ENCODE data around the gene WBP1.
"Not testable (repeated sequence)": the region's sequence is repeated elsewhere in the genome, so short reads cannot be mapped to it uniquely, and the experiment has no call there.

Gene WBP1

GRCh38 chr2:74457549-74458131 is 598 bp upstream of the WBP1 start:
- peak overlapping the region; percentile 64 to 69 for H3K4me3 ChIP-seq (replicated peaks in 1 of 2; ENCODE audit: low read depth in 2 of 2, low read length in 2 of 2)
- TF ChIP-seq CTCF (IDR thresholded peaks at IDR 0.05; ENCODE audit: low read depth, low read length) = no peak
- DNase-seq (ENCODE audit: low read depth in 2 of 2) = no peak

DNA sequence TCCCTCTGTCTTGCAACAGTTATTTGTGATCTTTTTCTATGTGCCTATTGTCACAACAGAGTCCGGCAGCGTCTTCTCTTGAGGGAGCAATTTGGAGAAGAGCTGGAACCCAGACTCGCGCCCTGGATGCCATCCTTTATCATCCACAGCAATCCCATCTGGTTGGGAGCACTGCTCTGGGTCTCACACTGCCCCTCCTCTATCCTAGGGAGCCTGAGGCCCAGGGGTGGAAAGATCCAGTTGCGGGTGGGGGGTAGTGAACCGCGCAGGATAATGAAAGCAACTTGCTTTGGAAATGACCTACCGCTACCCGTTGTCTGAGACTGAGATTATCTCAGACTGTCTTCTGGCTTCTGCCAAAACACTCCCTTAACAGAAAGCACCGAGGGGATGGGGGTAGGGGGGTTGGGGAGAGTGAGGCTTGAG is 713 bp downstream of the WBP1 start:
- DNase-seq (ENCODE audit: low read depth in 2 of 2) = peak; percentile 14 to 16
- no peak for TF ChIP-seq CTCF (IDR thresholded peaks at IDR 0.05; ENCODE audit: low read depth, low read length)
- H3K4me3 ChIP-seq (replicated peaks in 1 of 2; ENCODE audit: low read depth in 2 of 2, low read length in 2 of 2) = peak overlapping the region; percentile 86 to 90

DNA sequence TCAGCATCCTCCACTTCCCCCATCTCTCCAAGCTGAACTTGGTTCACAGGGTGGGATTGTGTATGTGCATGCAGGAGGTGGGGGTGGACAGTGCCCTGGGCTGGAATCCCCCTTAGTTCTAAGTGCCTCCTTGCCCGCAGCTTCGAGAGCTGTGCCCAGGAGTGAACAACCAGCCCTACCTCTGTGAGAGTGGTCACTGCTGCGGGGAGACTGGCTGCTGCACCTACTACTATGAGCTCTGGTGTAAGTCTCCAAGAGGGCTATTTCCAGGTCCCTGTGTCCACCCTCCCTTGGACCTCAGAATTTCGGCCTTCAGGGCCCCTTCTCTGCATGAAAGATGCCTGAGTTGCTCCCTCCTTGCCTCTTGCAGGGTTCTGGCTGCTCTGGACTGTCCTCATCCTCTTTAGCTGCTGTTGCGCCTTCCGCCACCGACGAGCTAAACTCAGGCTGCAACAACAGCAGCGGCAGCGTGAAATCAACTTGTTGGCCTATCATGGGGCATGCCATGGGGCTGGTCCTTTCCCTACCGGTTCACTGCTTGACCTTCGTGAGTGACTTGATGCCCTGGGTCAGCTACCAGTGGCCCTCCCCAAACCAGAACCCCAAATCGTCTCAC is 1.4 kb downstream of the WBP1 start:
- peak overlapping the region; percentile 5 to 86 for H3K4me3 ChIP-seq (replicated peaks in 1 of 2; ENCODE audit: low read depth in 2 of 2, low read length in 2 of 2)
- peak in 1 of 2 donors; percentile 13 for DNase-seq (ENCODE audit: low read depth in 2 of 2)

DNA sequence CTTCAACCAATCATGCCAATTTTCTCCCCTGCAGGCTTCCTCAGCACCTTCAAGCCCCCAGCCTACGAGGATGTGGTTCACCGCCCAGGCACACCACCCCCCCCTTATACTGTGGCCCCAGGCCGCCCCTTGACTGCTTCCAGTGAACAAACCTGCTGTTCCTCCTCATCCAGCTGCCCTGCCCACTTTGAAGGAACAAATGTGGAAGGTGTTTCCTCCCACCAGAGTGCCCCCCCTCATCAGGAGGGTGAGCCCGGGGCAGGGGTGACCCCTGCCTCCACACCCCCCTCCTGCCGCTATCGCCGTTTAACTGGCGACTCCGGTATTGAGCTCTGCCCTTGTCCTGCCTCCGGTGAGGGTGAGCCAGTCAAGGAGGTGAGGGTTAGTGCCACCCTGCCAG is 1.9 kb downstream of the WBP1 start:
- DNase-seq (ENCODE audit: low read depth in 2 of 2) = not testable (repeated sequence)

DNA sequence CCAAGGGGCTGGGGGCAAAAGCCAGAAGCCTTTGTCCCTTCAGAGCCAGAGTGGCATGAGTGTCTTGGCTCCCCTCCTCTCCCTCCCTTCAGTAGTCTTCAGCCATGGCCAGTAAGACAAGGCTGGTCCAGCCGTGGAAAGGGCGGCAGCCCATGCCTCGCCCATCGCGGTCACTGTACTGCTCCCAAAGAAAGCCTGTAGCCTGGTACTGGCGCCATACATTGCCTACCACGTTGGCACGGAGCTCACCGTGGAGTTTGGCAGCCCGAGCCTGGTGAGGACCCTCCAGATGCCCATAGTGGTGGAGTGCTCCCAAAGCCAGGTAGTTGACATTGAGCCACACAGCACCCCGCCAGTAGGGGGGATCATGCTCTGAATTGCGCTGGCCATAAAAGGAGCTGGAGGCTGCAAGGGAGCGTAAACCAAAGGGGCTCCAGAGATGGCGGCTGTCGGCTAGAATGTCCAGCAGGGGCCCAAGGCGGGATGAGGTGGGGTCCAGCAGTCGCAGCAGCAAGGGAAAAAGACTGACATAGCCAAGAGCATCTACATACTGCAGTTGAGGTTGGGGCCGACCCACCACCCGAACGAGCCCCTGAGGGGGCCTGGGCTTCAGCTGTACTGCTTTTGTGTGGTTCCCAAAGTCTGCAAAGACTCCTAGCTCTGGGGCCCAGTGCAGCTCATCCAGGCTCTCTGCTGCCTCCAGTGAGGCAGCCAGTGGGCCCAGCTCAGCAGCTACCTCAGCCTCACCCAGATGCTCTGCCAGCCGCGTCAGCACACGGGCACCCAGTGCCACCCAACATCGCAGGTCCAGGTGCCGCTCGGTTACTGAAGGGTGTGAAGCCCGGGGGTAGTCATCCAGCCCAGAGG is 3.2 kb downstream of the WBP1 start:
- peak in 1 of 2 donors; percentile 11 for DNase-seq (ENCODE audit: low read depth in 2 of 2)
- peak; percentile 4 for TF ChIP-seq CTCF (IDR thresholded peaks at IDR 0.05; ENCODE audit: low read depth, low read length)
- no peak overlapping the region for H3K4me3 ChIP-seq (replicated peaks in 1 of 2; ENCODE audit: low read depth in 2 of 2, low read length in 2 of 2)

More for the DNA sequence above, 1.9 kb downstream of the WBP1 start:
- not testable (repeated sequence) for H3K4me3 ChIP-seq (replicated peaks in 1 of 2; ENCODE audit: low read depth in 2 of 2, low read length in 2 of 2)

DNA sequence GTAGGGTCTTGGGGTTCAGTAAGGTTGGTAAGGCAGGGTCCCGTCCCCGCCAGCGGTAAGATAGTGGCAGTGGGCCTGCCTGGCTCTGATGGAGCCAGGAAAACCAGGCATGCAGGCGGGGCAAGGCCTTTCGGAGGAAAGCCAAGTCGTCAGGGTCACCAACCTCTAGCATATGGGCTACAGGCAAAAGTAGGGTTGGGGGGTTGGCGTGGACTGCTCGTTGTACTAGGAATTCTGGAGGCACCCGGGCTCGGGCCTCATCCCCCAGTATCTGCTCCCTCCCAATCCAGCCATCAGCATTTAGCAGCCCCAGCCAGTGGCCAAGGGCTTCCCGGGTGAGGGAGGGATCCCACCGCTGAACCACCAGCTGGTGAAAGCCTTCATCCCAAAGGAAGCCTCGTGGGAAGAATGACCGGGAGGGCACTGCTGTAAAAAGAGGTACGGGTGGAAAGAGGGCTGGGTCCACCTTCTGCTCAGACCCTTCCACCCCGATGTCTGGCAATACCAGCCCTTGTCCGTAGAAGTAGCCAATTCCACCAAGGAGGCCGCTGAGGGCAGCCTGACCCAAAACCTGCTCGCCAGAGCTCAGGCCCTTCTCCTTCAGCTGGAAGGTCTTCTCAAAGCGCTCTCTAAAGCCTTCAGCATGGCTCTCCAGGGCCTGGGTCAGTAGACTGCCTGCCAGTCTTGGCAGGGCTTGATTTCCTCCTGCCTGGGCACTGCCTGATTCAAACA is 4.0 kb downstream of the WBP1 start:
- DNase-seq (ENCODE audit: low read depth in 2 of 2) = no peak
- no peak overlapping the region for H3K4me3 ChIP-seq (replicated peaks in 1 of 2; ENCODE audit: low read depth in 2 of 2, low read length in 2 of 2)
- TF ChIP-seq CTCF (IDR thresholded peaks at IDR 0.05; ENCODE audit: low read depth, low read length) = no peak

DNA sequence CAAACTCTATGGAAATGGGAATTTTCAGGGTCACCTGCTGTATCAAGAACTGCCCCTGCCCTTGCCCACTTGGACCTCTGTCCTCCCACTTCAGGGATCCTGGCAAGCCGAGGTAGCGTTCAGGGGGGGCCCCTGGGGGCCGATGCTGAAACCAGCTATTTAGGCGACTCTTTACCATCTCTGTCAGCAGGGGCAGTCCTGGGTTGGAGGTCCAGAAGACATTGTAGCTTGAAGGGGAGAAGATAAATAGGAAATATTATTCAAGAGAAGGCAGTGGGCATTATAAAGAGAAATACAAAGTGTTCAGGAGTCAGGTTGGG is 4.5 kb downstream of the WBP1 start:
- DNase-seq (ENCODE audit: low read depth in 2 of 2) = no peak
- TF ChIP-seq CTCF (IDR thresholded peaks at IDR 0.05; ENCODE audit: low read depth, low read length) = no peak

More for the DNA sequence above, 4.5 kb downstream of the WBP1 start:
- H3K4me3 ChIP-seq (replicated peaks in 1 of 2; ENCODE audit: low read depth in 2 of 2, low read length in 2 of 2) = no peak overlapping the region
